K562 (cell line): Measurements from ENCODE around the gene F12. TPM values are rescaled to one million over a fixed set of nuclear protein-coding genes. Genes with fewer than 3 reads are reported as not detected.

Experiments
- E4F1 ChIP-seq: fragments of 250-450 bp; sonication (Bioruptor Pico); IDR thresholded peaks from 2 replicates; pipeline ENCODE4 v1.5.0; 2021; ENCODE audit warnings: mild to moderate bottlenecking, borderline replicate concordance
- FOXJ3 ChIP-seq: sonication (generic); formaldehyde crosslinking; IDR thresholded peaks from 2 replicates; pipeline ENCODE4 v1.4.0; 2020; ENCODE audit warnings: mild to moderate bottlenecking, missing genetic modification reagents
- JUN ChIP-seq, 2 experiments: sonication (generic) in 1 of 2; formaldehyde crosslinking in 1 of 2; IDR thresholded peaks; 2 replicates each; pipeline versions ENCODE4 v1.6.1 to v1.8.0; 2012 to 2022; ENCODE audit warnings: borderline replicate concordance in 2 of 2, mild to moderate bottlenecking in 2 of 2, improper control_type of control experiment in 1 of 2, low read depth in 1 of 2, low read length in 1 of 2, missing genetic modification reagents in 1 of 2
- KAT8 ChIP-seq: fragments of 450-650 bp; IDR thresholded peaks from 2 replicates; pipeline ENCODE4 v1.6.1; 2016; ENCODE audit warnings: low read depth, mild to moderate bottlenecking
- MAFG ChIP-seq: fragments of 450-650 bp; conservative IDR thresholded peaks from 2 replicates; pipeline ENCODE4 v1.6.1; 2016; ENCODE audit warnings: missing genetic modification characterization, missing compliant biosample characterization
- PRDM10 ChIP-seq: fragments of 450-650 bp; IDR thresholded peaks from 2 replicates; pipeline ENCODE4 v1.6.1; 2018; ENCODE audit not compliant: partially characterized antibody
- SRSF9 ChIP-seq: fragments of 200-400 bp; formaldehyde crosslinking; IDR thresholded peaks from 2 replicates; pipeline ENCODE4 v1.6.1; 2017; ENCODE audit warnings: low read depth, low read length, borderline replicate concordance
- TSC22D4 ChIP-seq: fragments of 450-650 bp; IDR thresholded peaks from 2 replicates; pipeline ENCODE4 v1.6.1; 2016; ENCODE audit warnings: missing genetic modification characterization, missing biosample characterization, control low read depth
- ZNF217 ChIP-seq: sonication (generic); formaldehyde crosslinking; IDR thresholded peaks from 2 replicates; pipeline ENCODE4 v1.8.0; 2022; ENCODE audit warnings: mild to moderate bottlenecking, missing genetic modification reagents
- ZNF318 ChIP-seq, 2 experiments: fragments of 450-650 bp; IDR thresholded peaks; 2 replicates each; pipeline ENCODE4 v1.6.1; 2016; ENCODE audit warnings: mild to moderate bottlenecking in 2 of 2, borderline replicate concordance in 1 of 2, low read depth in 1 of 2, moderate library complexity in 1 of 2
- ZNF695 ChIP-seq: fragments of 450-650 bp; formaldehyde crosslinking; IDR thresholded peaks from 2 replicates; pipeline ENCODE4 v1.4.0; 2020; ENCODE audit warnings: mild to moderate bottlenecking, moderate library complexity
- polyA plus RNA-seq, 8 experiments: library from polyadenylated mRNA; depleted of rRNA in 4 of 8; stranded (reverse) in 5 of 8; unstranded in 3 of 8; fragments of >200 nt; fragmentation: Nextera tagmentation in 2 of 8; fragmentation: Illumina TruSeq in 1 of 8; extraction: Ambion mirVana in 2 of 8; extraction: Trizol in 1 of 8; gene quantifications; 2 replicates each; pipeline versions ENCODE4 v1.2.1 to v1.2.3, GENCODE V29; 2011 to 2014; ENCODE audit warnings: inconsistent platforms in 1 of 8, missing spikeins in 1 of 8
- total RNA-seq, 7 experiments: library from RNA; depleted of rRNA in 6 of 7; stranded (reverse); fragments of >200 nt in 6 of 7; fragmentation: Illumina TruSeq in 2 of 7; extraction: Trizol in 2 of 7; gene quantifications; 2 replicates each; pipeline versions ENCODE4 v1.2.1 to v1.2.3, GENCODE V29; 2011 to 2021; ENCODE audit warnings: low replicate concordance in 1 of 7

Gene F12
- total and polyA plus RNA-seq, 9 of the 15 experiments (the other 6 are each of a cell fraction or from before 2014, with no cell fraction given) = 0.59 to 18.3 (median 3.6) TPM

GRCh38 chr5:177425801-177426565 lies 16.6 kb upstream of the F12 start (continued):
- TF ChIP-seq ZNF318 (IDR thresholded peaks at IDR 0.05; ENCODE audit: borderline replicate concordance in 1 of 2, low read depth in 1 of 2) (no peak), E4F1 (CRISPR knock-in tag) (no peak), KAT8 (no peak), MAFG (tag) (no peak), PRDM10 (peak; percentile 76), ZNF695 (CRISPR knock-in tag) (no peak), ZNF217 (CRISPR knock-in tag) (no peak), TSC22D4 (tag) (no peak), JUN (IDR thresholded peaks at IDR 0.05; ENCODE audit: borderline replicate concordance, low read depth, low read length) (0 out of 2 replicates have a peak, but pooled peaks have one; percentile 14), JUN (CRISPR knock-in tag; IDR thresholded peaks at IDR 0.05; ENCODE audit: borderline replicate concordance) (no peak), SRSF9 (no peak), FOXJ3 (CRISPR knock-in tag) (no peak)
